H1 (cell line): ENCODE data around the gene TAF13. TPM values are rescaled to one million over a fixed set of nuclear protein-coding genes. Genes with fewer than 3 reads are reported as not detected.

Source experiments
- CBX8 ChIP-seq: fragments of 300-800, 300-1000 bp; sonication (generic); IDR thresholded peaks from 2 replicates; pipeline ENCODE4 v1.7.1; 2016; ENCODE audit warnings: low read depth, low read length, borderline replicate concordance
- CHD7 ChIP-seq: fragments of 300-600 bp; sonication (generic); IDR thresholded peaks from 2 replicates; pipeline ENCODE4 v1.7.1; 2012; ENCODE audit warnings: low read length, moderate library complexity, mild to moderate bottlenecking, inconsistent platforms; ENCODE audit not compliant: insufficient replicate concordance
- CREB1 ChIP-seq: IDR thresholded peaks from 2 replicates; pipeline ENCODE4 v1.6.1; 2012; ENCODE audit warnings: inconsistent platforms
- GABPA ChIP-seq: IDR thresholded peaks from 2 replicates; pipeline ENCODE4 v1.6.1; 2011; ENCODE audit warnings: mild to moderate bottlenecking, low read length, moderate library complexity, borderline replicate concordance; ENCODE audit not compliant: insufficient read depth
- JUN ChIP-seq: IDR thresholded peaks from 2 replicates; pipeline ENCODE4 v1.6.1; 2011; ENCODE audit warnings: low read depth, mild to moderate bottlenecking, improper control_type of control experiment, low read length
- POLR2A ChIP-seq, 2 experiments: IDR thresholded peaks; 1 replicate in 1 of 2; 2 replicates in 1 of 2; pipeline ENCODE4 v1.6.1; 2011; ENCODE audit warnings: low read depth in 2 of 2, low read length in 2 of 2, mild to moderate bottlenecking in 2 of 2; ENCODE audit errors: control extremely low read depth in 1 of 2
- RFX5 ChIP-seq: IDR thresholded peaks from 2 replicates; pipeline ENCODE4 v1.6.1; 2011; ENCODE audit warnings: low read depth, low read length, improper control_type of control experiment, borderline replicate concordance
- SIX5 ChIP-seq: IDR thresholded peaks from 2 replicates; pipeline ENCODE4 v1.6.1; 2011; ENCODE audit warnings: mild to moderate bottlenecking, low read depth, low read length
- SP1 ChIP-seq: IDR thresholded peaks from 2 replicates; pipeline ENCODE4 v1.6.1; 2011; ENCODE audit warnings: low read depth, low read length
- SP2 ChIP-seq: IDR thresholded peaks from 2 replicates; pipeline ENCODE4 v1.6.1; 2012; ENCODE audit warnings: mild to moderate bottlenecking, low read length, inconsistent platforms
- TBP ChIP-seq: IDR thresholded peaks from 2 replicates; pipeline ENCODE4 v1.6.1; 2011; ENCODE audit warnings: low read depth, low read length, improper control_type of control experiment
- polyA plus RNA-seq, 7 experiments: library from polyadenylated mRNA; depleted of rRNA in 3 of 7; stranded (reverse) in 5 of 7; unstranded in 2 of 7; fragments of >200 nt in 5 of 7; fragments of 200-250 nt in 2 of 7; gene quantifications; 1 replicate in 5 of 7; 2 replicates in 1 of 7; 4 replicates in 1 of 7; pipeline versions ENCODE4 v1.2.1 to v1.2.3, GENCODE V29; 2011 to 2013; ENCODE audit warnings: missing spikeins in 2 of 7, mixed read lengths in 2 of 7
- total RNA-seq: library from RNA; stranded (reverse); fragmentation: NEBNext Ultra II Directional; extraction: Animal tissue kit (Norgen Biotek cat#: 25700); gene quantifications from 2 replicates; pipeline ENCODE4 v1.2.1, GENCODE V29; 2021

TAF13 gene
- total and polyA plus RNA-seq, 2 of the 8 experiments (the other 6 are each of a cell fraction or from before 2014, with no cell fraction given), result 13.1 to 41.7 TPM

DNA sequence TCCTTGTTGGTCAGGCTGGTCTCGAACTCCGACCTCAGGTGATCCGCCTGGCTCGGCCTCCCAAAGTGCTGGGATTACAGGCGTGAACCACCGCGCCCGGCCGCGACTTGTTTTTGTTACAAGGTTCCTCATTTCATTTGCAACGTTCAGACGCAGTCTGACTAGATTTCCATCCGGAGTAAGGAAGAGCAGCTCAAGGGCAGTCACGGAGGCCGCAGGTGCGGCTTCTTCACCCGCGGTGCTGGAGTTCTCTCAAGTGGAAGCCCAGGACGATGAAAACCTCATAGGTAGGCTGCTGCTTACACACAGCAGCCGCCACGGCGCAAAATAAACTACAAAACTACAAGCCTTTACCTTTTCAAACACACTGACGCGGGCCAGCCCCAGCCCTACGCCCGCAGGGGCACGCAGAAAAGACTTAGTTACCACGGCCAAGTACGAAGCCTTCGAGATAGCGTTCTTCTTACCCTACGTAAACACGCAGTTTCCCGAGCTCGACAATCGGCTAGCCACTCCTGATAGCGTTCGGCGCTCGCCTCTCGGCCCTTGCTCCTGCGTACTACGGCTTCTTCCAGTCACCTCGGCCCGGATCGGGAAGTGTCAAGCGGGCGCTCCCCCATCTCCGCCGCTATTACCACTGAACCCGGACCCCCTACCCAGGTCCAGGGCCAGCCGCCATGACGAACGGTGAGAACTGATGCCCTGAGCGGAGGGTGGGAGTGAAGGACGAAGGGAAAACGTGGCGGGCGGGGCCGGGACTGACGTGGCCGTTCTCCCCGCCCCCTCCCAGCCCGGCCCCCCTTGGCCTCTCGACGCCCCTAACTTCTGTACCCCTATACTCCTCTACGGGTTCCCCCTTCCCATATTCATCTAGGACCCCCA, 14.6 kb upstream of the TAF13 start, which contains the start of gene TMEM167B (continued):
- TF ChIP-seq GABPA, result no peak
- TF ChIP-seq SP2, result no peak
- TF ChIP-seq JUN, result no peak
- no peak for TF ChIP-seq RFX5
- TF ChIP-seq POLR2A (IDR thresholded peaks at IDR 0.05; ENCODE audit: control extremely low read depth in 1 of 2, low read depth in 2 of 2, low read length in 2 of 2), result peak in 1 of 2 experiments; percentile 74; a peak in 2 of 3 replicates
- peak; percentile 67; the same call in 1 of the 2 replicates for TF ChIP-seq SP1
- TF ChIP-seq SIX5, result no peak
- no peak for TF ChIP-seq CHD7
- TF ChIP-seq CREB1, result peak; percentile 89
- TF ChIP-seq CBX8, result no peak
- TF ChIP-seq TBP, result peak; percentile 38; the same call in 1 of the 2 replicates
